ENCODE measurements around the gene MRPL45.

The MRPL45 gene

DNA sequence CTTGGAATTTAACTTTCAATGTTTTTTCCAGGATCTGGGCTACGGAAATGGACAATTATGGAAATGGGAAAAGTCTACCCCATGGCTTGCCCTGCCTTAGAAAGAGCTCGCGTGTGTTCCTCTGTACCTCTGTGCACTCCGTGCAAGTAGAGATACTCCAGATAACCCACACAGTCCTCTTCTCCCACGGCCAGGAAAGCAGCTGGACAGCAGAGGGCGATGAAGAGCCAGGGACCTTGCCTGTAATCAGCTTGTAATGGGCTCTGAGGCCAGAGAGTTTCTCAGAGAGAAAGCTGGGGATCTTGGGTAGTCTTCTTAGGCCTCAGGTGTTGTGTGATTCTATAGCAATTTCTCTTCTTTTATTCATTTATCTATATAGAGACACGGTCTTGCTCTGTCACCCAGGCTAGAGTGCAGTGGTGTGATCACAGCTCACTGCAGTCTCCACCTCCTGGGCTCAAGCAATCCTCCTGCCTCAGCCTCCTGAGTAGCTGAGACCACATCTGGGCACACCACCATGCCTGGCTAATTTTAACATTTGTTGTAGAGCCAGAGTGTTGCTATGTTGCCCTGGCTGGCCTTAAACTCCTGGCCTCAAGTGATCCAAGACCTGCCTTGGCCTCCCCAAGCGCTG, 52.2 kb downstream of the MRPL45 start:
- peak; percentile 88 for DNase-seq

DNA sequence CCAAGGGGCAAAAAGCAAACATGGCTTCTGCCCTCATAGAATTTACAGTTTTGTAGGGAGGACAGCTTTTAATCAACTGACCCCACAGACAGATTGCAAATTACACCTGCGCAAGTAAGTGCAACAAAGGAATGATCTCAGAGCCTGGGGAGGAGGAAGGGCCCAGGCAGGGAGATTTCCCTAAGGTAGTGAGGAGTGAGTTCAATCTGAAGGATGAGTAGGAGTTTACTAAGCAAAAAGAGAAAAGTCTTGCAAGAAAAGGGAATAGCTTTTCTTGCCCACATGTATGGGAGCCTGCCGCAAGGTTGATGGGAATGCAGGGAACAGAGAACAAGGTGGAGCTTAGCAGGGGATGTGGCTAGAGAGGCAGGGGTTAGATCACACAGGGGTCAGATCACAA, 53.1 kb downstream of the MRPL45 start:
- no peak for DNase-seq

DNA sequence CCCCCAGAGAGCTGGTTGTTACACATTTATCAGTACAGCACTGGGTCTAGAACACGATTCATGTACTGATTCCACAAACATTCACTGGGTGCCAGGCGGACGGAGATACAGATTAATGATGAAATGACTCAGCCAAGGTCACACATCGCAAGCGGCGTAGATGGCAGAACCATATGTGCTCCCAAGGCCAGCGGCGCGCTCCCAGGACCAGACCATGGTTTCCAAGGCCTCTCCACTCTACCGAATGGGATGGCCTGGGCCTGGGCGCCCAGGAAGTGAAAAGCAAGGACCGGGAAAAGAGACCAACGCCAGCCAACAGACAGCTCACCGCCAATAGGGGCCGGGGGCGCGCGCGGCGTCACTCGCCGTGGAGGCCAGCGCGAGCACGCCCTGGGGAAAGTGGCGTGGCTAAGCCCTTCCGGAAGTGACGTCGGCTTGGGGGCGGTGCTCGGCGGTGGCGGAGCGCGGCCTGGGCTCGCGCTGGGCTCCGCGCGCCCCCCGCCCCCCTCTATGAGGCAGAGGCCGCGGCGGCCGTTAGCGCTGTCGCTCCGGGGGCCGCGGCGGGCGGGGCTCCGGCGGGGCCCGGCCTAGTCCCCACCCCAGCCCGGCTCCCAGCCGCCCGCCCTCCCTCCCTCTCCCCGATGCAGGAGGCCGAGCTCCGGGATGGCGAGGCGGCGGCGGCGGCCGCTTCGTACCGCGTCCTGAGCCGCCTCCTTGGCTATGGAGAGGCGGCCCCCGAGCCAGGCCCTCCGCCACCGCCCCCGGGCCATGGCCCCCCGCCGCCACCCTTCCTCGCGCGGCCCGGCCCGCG, 54.6 kb downstream of the MRPL45 start, which contains the start of gene SOCS7:
Gene SOCS7 (plus strand): TSS at position 433 of the 811 bp plus-strand sequence. CDS start 209 bp downstream, at position 642.
- DNase-seq: peak; percentile 94

DNA sequence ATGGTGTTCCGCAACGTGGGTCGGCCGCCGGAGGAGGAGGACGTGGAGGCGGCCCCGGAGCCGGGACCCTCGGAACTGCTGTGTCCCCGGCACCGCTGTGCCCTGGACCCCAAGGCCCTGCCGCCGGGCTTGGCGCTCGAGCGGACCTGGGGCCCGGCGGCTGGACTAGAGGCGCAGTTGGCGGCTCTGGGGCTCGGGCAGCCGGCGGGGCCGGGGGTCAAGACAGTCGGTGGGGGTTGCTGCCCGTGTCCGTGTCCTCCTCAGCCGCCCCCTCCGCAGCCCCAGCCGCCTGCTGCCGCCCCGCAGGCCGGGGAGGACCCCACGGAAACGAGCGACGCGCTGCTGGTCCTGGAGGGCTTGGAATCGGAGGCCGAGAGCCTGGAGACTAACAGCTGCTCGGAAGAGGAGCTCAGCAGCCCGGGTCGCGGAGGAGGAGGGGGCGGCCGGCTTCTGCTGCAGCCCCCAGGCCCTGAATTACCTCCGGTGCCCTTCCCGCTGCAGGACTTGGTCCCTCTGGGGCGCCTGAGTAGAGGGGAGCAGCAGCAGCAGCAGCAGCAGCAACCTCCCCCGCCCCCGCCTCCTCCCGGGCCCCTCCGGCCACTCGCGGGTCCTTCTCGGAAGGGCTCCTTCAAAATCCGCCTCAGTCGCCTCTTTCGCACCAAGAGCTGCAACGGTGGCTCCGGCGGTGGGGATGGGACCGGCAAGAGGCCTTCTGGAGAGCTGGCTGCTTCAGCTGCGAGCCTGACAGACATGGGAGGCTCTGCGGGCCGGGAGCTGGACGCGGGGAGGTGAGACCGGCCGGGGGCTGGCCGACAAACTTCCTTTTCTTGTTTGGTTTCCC, 55.5 kb downstream of the MRPL45 start:
- DNase-seq: peak; percentile 11

DNA sequence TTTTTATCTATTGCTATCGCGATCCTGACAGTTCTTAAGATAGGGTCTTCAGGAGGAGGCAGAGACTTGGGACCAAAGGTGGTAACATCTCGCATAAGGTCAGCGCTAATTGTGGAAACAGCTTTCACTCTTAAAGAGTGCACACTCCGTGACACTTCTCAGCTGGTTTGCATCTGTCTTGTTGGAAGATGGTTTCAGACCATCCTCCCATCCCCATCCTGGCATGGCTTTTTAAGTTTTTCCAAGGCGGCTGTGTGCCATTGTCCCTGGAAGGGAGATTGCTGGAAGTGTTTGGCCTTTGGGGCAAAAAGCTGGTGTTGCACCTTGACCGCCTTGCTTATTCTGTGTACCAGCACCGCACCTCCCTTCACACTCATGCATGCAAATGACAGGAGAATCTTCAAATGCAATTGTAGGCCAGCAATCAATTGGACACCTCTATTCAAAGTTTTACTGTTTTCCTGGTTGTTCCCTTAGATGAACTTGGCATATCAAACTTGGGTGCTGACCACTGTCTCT, 56.2 kb downstream of the MRPL45 start:
- DNase-seq: no peak

DNA sequence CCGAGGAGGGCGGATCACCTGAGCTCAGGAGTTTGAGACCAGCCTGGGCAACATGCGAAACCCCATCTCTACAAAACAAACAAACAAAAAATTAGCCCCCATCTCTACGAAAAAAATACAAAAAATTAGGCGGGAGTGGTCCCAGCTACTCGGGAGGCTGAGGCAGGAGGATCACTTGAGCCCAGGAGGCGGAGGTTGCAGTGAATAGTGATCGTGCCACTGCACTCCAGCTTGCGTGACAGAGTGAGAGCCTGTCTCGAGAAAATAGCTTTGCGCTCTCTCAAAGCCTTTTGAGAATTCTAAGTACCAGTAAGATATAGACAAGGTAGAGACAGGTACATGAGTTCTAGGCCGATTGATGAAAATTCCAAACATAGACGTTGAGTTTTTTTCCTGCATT, 56.7 kb downstream of the MRPL45 start:
- no peak for DNase-seq

DNA sequence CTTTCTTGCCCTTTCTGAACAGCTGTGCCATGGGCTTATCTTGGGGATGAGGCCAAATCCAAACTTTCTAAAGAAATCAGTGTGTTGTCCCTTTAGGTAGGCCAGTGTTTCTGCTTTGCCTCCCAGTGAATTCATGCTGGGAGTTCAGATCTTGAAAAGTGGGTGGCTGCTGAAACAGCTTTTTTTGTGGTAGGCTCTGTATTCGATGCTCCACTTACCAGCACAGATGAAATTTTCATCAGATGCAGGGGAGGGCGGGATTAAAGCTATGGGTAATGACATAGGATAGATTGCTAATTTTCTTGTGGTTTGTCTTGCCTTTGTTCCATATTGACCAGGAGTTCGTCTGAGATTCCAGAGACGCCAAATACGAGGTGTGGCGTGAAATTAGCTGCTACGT, 57.5 kb downstream of the MRPL45 start:
- no peak for DNase-seq

DNA sequence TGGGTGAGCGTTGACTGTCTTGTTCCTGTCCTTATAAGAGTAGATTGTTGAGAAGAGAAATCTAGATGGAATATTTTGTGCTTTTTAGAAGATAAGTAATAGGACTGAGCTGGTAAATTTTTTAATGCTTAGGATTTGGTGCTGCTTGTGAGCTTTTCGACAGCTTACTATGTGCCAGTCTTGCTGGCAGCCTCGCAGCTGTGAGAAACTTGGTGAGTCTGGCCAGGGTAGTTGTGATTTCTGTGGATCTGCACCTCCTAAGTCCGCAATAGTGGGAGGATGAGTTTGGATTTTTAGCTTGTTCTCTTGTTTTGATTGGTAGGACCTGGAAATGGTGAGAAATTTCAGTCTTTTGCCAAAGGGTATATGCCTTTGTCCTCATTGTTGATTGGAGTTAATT, 58.3 kb downstream of the MRPL45 start:
- no peak for DNase-seq

DNA sequence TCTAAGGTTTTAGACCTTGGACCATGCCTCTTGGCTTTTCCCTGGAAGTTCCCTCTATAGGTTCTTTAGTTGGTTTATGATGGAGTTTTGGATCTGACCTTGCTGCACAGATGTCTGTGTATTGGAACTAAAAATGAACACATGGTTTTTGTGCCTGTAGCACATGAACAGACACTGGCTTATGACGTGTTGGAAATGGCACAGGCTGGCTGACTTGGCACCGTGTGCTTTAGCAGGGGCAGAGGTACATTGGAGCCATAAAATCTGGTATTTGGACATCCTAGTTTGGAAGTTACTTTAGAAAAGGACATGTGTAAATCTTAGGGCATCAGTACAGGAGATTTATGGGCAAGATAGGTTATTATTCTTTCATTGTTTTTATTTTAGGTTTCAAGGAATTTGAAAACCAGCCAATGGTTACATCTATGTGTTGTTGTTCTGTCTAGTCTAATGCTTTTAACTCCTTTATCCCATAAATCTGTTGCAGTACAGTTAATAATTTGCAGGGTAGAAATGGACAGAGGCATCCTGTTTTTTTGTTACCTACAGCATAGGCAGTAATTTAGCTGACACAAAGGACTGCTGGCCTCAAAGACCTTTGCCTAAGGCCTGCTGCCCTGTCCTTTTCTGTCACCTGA, 60.6 kb downstream of the MRPL45 start:
- no peak for DNase-seq

DNA sequence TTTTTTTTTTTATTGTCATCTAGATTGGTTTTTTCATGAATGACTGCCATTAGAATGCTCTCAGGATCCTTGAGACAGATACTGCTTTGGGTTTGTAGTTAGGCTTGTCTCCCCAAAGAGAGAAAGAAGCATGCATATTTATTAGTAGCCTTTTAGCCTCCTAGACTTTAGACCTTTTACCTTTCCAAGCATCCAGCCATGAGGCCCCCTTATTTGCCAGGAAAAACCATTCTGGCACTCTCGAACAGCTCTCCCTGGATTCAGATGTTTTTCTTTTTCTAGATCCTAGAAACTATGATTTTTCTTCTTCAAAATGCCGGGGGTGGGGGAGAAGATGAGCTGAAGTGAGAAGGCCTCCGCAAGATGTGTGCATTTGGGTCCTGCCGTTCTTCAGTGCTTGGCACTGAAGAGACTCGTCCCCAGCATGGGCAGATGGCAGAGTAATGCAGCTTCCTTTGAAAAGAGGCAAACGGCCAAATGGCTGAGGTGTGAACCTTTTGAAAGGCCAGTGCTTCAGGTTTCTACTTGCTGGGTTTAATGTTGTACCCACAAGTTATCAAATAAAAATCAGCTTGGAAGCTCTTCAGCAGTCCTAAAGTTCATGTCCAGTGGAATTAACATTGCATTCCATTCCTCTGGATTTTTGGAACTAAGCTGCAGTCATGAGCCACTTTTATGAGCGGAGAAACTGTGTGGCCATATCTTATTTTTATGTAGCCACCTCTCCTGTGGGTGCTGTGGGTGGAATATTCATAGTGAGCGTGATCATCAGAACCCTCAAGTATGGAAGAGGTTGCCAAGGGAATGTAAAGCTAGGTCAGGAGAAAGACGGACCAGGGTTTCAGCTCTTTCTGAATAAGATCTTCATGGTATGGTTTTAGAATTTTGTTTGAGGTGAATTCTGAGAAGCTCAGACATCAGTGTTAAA, 61.9 kb downstream of the MRPL45 start:
- no peak for DNase-seq

DNA sequence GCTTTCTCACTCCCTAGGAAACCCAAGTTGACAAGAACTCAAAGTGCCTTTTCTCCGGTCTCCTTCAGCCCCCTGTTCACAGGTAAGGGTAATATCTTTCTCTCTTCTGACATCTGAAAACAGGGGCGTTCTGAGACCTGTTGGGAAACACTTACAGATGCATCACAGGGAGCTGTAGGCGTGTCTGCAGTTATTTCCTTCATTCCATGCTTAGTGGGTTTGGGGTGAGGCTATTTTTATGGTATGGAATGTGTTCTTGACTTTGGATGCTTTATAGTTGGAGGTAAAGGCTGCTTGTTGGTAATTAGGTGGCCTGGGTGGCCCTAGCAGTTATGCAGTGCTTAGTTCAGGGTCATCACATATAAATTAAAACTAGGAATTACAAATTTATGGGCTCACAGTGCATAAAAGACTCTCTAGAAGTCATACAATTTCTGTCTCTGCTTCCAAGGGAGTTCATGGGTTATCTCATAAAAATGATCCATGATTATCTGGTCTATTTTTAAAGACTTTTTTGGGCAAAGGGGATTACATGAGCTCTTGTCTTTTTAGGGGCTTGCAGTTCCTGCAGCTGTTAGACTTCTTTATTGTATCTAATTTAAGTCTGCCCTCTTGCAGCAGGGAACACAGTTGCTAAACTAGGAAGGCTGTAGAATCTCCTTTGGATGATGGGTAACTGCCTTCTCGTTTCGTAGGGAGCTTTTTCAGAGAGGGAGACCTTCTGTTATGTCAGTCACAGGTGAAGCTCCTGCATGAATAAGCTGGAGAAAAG, 64.9 kb downstream of the MRPL45 start:
- no peak for DNase-seq

DNA sequence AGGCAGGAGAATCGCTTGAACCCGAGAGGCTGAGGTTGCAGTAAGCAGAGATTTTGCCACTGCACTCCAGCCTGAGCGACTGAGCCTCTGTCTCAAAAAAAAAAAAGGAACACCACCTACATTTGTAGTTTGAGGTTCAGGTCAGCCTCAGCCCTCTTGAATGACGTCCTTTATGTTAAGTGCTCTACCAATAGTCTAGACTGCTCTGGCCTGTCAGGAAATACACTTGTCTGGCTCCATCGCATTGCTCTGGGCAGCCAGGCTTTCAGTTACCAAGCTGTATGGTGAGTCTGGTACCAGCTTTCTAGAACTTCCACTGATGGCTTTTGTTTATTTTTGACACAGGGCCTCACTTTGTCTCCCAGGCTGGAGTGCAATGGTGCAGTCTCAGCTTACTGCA, 66.0 kb downstream of the MRPL45 start:
- DNase-seq: no peak

DNA sequence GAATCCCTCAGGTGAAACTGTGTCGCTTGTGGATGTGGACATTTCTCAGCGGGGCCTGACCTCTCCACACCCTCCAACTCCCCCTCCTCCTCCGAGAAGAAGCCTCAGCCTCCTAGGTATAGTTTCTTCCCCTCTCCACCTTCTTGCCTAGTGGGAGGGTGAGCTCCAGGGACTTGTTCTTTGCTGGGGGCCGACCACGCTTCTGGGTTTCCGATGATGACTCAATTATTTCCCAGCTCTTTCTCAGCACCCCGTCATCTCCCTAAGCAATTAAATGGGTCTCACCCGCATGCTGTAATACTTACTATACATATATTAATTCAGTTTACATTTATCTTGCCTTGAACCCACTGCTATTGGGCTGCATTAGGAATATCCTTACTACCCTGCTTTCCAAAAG, 67.8 kb downstream of the MRPL45 start:
- no peak for DNase-seq

DNA sequence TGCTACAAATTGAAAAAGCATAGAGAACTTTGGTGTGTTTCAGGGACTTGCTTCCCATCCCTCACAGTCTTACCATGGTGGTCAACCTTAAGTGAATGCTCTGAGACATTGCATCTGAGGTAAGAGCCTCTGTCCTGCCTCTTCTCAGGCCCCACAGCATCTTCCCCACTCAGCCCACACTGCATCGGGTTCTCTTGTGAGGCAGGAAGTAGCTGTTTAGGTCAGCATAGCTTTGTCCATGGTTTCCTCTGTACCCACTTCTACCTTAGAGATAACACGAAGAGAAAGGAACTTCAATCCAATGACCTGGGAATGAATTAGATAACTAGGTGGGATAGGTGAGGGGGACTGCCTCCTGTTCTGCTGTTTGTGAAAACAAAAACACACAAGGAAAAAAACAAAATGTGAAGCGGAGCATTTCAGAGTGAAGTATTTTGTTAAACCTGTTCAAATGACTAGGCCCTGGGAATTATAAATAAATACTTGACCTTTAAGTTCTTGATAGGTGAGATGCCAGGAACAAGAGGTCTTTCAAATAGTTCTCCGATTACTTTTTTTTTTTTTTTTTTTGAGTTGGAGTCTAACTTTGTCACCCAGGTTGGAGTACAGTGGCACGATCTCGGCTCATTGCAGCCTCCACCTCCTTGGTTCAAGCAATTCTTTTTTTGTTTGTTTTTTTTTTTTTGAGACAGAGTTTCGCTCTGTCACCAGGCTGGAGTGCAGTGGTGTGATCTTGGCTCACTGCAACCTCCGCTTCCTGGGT, 72.3 kb downstream of the MRPL45 start:
- no peak for DNase-seq
